GM13977 (cell line): ENCODE measurements around the gene HS2ST1.
A peak's percentile ranks its signal among the peaks of the same experiment; 100 is the strongest.

Source experiments
- DNase-seq: peaks from one replicate; pipeline ENCODE4 v3.0.0; 2012; ENCODE audit warnings: low spot score
- in situ Hi-C: fragments of 300-500 bp; cut with MboI; formaldehyde crosslinking; loops from one replicate; pipeline ENCODE4 v1.12.0; 2022; ENCODE audit warnings: low sequenced_read_pairs, low pct_unique_long_range_greater_than_20kb, mixed read lengths, inconsistent platforms; ENCODE audit not compliant: unreplicated experiment
- TF ChIP-seq, protein P1 (sequence below): IDR thresholded peaks from 2 replicates; pipeline ENCODE4 v1.5.1; 2012; ENCODE audit warnings: mild to moderate bottlenecking, control low read depth; ENCODE audit not compliant: insufficient read depth; ENCODE audit errors: extremely low read depth, missing control alignments

Gene HS2ST1

GRCh38 chr1:87072411-87072810 is 158.0 kb downstream of the HS2ST1 start:
- in situ Hi-C loops = no loop called here
- TF ChIP-seq, protein P1, sequence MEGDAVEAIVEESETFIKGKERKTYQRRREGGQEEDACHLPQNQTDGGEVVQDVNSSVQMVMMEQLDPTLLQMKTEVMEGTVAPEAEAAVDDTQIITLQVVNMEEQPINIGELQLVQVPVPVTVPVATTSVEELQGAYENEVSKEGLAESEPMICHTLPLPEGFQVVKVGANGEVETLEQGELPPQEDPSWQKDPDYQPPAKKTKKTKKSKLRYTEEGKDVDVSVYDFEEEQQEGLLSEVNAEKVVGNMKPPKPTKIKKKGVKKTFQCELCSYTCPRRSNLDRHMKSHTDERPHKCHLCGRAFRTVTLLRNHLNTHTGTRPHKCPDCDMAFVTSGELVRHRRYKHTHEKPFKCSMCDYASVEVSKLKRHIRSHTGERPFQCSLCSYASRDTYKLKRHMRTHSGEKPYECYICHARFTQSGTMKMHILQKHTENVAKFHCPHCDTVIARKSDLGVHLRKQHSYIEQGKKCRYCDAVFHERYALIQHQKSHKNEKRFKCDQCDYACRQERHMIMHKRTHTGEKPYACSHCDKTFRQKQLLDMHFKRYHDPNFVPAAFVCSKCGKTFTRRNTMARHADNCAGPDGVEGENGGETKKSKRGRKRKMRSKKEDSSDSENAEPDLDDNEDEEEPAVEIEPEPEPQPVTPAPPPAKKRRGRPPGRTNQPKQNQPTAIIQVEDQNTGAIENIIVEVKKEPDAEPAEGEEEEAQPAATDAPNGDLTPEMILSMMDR = no peak
- DNase-seq = no peak

GRCh38 chr1:87072904-87073303 is 158.5 kb downstream of the HS2ST1 start:
- TF ChIP-seq, protein P1 = no peak
- in situ Hi-C loops = no loop called here
- no peak for DNase-seq

GRCh38 chr1:87074001-87074795 is 159.8 kb downstream of the HS2ST1 start:
- in situ Hi-C loops = no loop called here
- DNase-seq = no peak
- TF ChIP-seq, protein P1 = no peak

DNA sequence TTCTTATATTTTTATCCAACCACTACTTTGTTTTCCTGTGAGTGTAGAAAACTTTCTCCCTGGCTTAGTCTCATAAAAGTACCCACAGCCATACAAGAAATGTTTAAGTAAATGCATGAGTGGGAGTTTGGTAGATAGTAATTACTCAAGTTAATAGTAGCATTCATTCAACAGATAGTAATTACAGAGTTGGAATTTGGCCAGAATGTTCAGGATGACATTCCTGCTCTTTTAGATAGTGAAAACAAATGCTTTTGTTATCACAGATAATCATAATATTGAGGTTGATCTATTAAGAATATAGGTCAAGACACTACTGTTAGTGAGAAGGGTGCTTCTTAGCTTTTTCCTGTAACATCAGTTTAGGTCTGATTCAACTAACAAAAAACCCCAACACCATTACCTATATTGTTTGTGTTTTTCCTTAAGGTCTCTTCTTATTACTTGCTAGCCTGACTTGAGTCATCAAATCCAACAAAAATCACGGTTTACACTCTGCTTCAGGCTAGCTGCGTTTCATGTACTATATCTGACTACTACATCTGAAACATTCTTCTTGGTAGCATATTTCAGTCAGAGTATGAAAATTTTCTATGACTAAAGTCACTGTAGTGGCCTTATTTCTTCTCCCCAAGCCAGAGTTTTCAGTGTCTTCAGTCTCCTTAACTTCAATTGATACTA is 163.7 kb downstream of the HS2ST1 start:
- in situ Hi-C loops = no loop called here
- no peak for DNase-seq
- TF ChIP-seq, protein P1 = no peak

DNA sequence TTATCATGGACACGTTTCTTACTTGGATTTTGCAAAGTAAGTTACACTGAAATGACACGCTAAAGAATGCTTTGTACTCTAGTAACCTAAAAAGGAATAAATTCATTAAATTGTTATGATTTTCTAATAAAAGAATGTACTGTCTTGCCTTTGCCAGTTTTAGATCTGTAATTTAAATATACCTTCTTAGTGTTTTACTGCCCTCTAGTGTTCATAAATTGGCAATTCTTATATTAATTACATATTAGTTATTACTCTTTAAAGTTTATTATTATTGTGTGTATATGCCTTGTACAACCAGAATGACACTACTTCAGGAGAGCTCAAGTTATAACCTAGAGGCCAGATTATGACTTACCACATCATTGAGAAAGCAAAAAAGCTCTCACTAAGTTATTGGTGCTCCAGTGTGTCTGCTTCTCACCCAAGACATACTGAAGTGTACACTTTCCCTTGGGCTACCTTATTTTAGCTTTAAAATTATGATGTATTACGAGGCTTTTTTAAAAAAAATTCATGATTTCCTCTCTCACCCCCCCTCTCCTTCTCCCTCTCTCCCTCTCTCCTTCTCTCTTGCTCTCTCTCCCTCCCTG is 169.9 kb downstream of the HS2ST1 start:
- no peak for DNase-seq
- TF ChIP-seq, protein P1 = peak; percentile 31
- in situ Hi-C loops = loop anchor here (10.0 kb wide), 1 partner anchor 250 kb away; no protein-coding TSS in a partner anchor

DNA sequence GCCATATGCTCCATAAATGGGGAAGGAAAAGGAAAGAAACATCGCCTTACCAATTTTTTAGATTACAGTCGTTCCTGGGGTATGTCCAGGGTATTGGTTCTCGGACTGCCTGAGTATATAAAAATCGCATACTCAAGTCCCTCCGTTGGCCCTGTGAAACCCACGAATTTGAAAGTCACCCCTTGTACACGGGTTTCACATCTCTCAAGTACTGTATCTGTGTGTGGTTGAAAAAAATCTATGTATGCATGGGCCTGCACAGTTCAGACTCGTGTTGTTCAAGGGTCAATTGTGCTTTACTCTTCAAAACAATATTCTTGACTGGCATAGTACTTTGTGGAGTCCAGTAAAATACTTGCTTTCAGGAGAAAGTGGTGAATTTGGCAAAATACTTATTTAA is 171.7 kb downstream of the HS2ST1 start:
- in situ Hi-C loops = loop anchor here (10.0 kb wide), 1 partner anchor 251 kb away; no protein-coding TSS in a partner anchor
- DNase-seq = no peak

More for the DNA sequence above, 171.7 kb downstream of the HS2ST1 start:
- TF ChIP-seq, protein P1 = no peak
